ENCODE measurements around the gene ATP8A1. TPM values are rescaled to one million over a fixed set of nuclear protein-coding genes. Genes with fewer than 3 reads are reported as not detected.

Gene ATP8A1
- total RNA-seq (ENCODE audit: low replicate concordance) = 0.70 and 2.6 TPM in 2 replicates

DNA sequence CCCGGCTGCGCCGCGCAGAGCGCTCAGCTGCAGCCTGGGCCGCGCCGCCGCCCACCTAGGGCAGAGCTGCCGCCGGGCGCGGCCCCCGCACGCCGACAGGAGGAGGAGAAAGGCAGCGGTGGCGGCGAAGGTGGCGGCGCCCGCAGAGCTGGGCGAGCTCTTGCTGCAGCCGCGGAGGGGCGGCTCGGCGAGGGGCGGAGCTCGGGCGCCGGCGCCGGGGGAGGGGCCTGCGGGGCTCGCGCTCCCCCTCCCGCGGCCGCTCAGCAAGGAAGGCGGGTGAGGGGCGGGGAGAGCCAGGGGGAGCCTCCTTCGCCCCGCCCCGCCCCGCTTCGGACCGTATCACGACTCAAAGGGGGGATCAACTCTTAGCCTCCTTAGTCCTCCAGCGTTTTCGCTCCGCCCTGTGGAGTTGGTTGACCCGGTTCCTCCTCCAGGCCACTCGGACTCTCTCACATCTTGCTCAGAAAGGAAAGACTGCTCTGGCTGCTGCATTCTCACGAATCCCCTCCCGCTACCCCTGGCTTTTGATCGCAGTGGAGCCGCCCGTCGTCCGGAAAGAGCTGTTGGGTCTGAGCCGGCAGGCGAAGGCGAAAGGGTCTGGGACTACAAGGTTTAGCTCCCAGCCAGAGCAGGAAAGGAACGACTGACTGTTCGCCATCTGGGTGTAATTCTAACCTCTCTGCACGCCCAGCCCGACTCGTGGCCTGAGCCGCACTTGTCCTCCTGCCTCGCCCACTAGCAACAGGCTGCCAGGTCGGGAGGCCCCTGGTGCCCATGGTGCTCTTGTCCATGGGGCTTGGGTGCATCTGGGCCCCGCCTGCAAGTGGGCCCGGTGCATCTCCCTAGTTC lies at the start of gene ATP8A1:
ATP8A1 (minus strand) TSS at position 162 of the 849 bp plus-strand sequence. CDS start 232 bp downstream, outside the sequence.

DNA sequence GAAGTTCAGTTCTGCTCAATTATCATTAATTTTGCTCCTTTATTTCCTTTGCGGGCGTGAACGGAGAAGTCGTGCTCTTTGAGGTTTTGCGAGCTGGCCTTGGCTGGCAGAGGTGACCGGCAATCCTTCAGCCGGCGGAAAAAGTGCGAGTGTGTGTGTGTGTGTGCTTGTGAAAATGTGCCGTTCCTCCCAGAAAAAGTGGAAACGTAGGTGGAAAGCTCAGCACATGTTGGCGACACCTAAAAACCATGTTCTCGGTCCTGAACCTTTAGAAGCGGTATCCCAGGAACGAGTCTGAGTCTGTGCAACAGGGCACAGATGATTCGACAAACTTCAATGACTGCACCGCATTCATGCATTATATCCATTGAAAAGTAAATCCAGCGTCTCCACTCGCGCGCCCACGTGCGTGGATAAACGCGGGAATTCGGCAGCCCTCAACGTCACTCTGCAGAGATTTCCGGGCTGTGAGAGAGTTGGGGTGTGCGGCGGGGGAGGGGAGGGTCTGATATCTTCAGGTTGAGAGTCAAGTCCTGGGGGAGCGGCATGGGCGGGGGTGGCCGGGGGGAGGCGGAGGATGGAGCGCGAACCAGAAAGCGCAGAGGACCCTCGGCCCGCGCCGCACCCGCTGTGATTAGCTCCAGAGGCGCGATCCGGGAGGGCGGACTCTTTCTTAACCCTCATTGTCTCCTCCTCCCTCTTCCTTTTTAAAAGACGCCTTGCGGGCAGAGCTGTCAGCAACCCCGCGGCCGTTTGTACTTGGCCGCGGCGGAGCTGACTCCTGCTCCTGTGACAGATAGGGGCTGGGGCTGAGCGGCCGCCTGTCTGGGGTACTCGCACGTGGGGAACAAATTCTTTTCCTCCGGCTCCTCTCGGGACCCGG lies 259.9 kb downstream of the ATP8A1 start, which contains the start of gene SHISA3:
SHISA3 (plus strand) TSS at position 737 of the 883 bp plus-strand sequence. CDS start 569 bp downstream, outside the sequence.

Other genes with a start within 250 kb of the ATP8A1 start
- gene GRXCR1, start 235.6 kb upstream of the ATP8A1 start, total RNA-seq (ENCODE audit: low replicate concordance) = not detected in 2 replicates

Measured in smooth muscle cell of the coronary artery (primary cell).